ENCODE results near the gene SEL1L2. TPM values are rescaled to one million over a fixed set of nuclear protein-coding genes. Genes with fewer than 3 reads are reported as not detected.
A peak's percentile ranks its signal among the peaks of the same experiment; 100 is the strongest.

Gene SEL1L2
- polyA plus RNA-seq, 3 donors = not detected

DNA sequence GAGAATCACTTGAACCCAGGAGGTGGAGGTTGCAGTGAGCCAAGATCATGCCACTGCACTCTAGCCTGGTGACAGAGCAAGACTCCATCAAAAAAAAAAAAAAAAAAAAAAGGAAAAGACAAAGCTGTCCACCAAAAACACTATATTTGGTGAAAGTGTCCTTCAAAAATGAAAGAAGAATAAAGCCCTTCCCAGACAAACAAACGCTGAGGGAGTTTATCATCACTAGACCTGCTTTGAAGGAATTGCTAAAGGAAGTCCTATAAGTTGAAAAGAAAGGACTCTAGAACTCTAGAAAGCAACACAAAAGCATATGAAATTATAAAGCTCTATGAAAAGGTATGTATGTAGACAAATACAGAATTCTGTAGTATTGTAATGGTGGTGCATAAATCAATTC lies 98.8 kb downstream of the SEL1L2 start:
- Histone ChIP-seq H2AFZ (ENCODE audit: insufficient read depth, low read depth, low read length, poor library complexity, severe bottlenecking) (no peak overlapping the region), H3K9me3 (replicated peaks in 1 of 2; ENCODE audit: control insufficient read depth in 1 of 2, insufficient read depth in 1 of 2, low read length in 2 of 2) (peaks cover 7 to 11% of the 10 kb centered on the region in 2 donors), H3K79me2 (ENCODE audit: insufficient read depth, low read length) (no peaks in the 10 kb centered on the region), H3K36me3 (replicated peaks in 1 of 2; ENCODE audit: control insufficient read depth in 1 of 2, insufficient read depth in 2 of 2, low read length in 2 of 2) (no peaks in the 10 kb centered on the region), H4K20me1 (ENCODE audit: insufficient read depth, low read length) (no peaks in the 10 kb centered on the region), H3K4me2 (replicated peaks; ENCODE audit: extremely low read depth, low read length, poor library complexity, severe bottlenecking) (no peak overlapping the region), H3K27ac (ENCODE audit: low read depth in 1 of 2, low read length in 2 of 2) (no peak overlapping the region), H3K9ac (ENCODE audit: insufficient read depth, low read length, poor library complexity, severe bottlenecking) (no peak overlapping the region), H3K27me3 (ENCODE audit: control insufficient read depth in 2 of 2, insufficient read depth in 2 of 2, low read length in 2 of 2) (no peaks in the 10 kb centered on the region), H3K4me1 (ENCODE audit: control insufficient read depth in 1 of 2, insufficient read depth in 2 of 2, low read length in 2 of 2) (no peaks in the 10 kb centered on the region), H3K4me3 (replicated peaks in 1 of 3; ENCODE audit: low read depth in 2 of 3, low read length in 3 of 3) (no peak overlapping the region)
- no peaks in the 10 kb centered on the region for H3K36me3 Mint-ChIP-seq
- no peaks in the 10 kb centered on the region for H3K4me1 Mint-ChIP-seq
- TF ChIP-seq CTCF (IDR thresholded peaks at IDR 0.05) = no peak
- peaks cover 13 to 36% (median 29%) of the 10 kb centered on the region in 7 donors for H3K9me3 Mint-ChIP-seq
- no peak overlapping the region for H3K4me3 Mint-ChIP-seq
- no CpG with 5 or more reads among the region's 1 CpG for WGBS (ENCODE audit: insufficient coverage)
- DNase-seq = no peak
- H3K27me3 Mint-ChIP-seq (ENCODE audit: low read depth in 3 of 3) = peaks cover 4 to 7% (median 4%) of the 10 kb centered on the region in 3 donors
- intact Hi-C loops (cut with micrococcal nuclease) = no loop called here
- no peak overlapping the region for H3K27ac Mint-ChIP-seq

DNA sequence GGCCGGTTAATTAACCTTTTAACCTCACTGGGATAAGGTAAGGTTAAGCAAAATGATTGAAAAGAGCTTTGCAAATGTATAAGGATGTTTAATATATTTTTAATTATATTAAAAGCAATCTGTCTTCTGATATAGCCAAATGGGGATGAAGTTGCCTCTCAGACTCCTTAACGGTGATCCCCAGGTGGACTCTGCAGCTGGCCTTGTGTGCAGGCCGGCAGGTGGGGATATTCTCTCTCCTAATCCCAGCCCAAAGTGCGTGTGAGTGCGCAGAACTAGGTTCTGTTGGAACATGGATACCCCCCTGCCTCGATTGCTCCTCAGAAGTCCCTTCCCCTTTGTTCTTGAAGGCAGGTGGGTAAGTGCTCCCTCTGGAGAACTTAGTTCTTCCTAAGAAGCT lies 105.6 kb downstream of the SEL1L2 start:
- no peaks in the 10 kb centered on the region for H3K36me3 Mint-ChIP-seq
- H3K9me3 ChIP-seq (replicated peaks in 1 of 2; ENCODE audit: control insufficient read depth in 1 of 2, insufficient read depth in 1 of 2, low read length in 2 of 2) = no peaks in the 10 kb centered on the region
- 72% methylated on average over 2 of the region's 6 CpGs for WGBS (ENCODE audit: insufficient coverage)
- H4K20me1 ChIP-seq (ENCODE audit: insufficient read depth, low read length) = no peaks in the 10 kb centered on the region
- no peak overlapping the region for H3K4me3 Mint-ChIP-seq
- H3K27ac Mint-ChIP-seq = peak overlapping the region in 2 of 7 donors; percentile 2 to 36
- TF ChIP-seq CTCF (IDR thresholded peaks at IDR 0.05) = no peak
- peaks cover 0 to 7% (median 5%) of the 10 kb centered on the region in 7 donors for H3K9me3 Mint-ChIP-seq
- intact Hi-C loops (cut with micrococcal nuclease) = no loop called here
- H3K4me1 Mint-ChIP-seq = peaks cover 9% of the 10 kb centered on the region
- no peaks in the 10 kb centered on the region for H3K79me2 ChIP-seq (ENCODE audit: insufficient read depth, low read length)
- H3K4me3 ChIP-seq (replicated peaks in 1 of 3; ENCODE audit: low read depth in 2 of 3, low read length in 3 of 3) = no peak overlapping the region
- H3K27me3 ChIP-seq (ENCODE audit: control insufficient read depth in 2 of 2, insufficient read depth in 2 of 2, low read length in 2 of 2) = no peaks in the 10 kb centered on the region
- no peak overlapping the region for H3K27ac ChIP-seq (ENCODE audit: low read depth in 1 of 2, low read length in 2 of 2)
- H3K9ac ChIP-seq (ENCODE audit: insufficient read depth, low read length, poor library complexity, severe bottlenecking) = no peak overlapping the region
- H2AFZ ChIP-seq (ENCODE audit: insufficient read depth, low read depth, low read length, poor library complexity, severe bottlenecking) = no peak overlapping the region
- peaks cover 3 to 12% (median 9%) of the 10 kb centered on the region in 3 donors for H3K27me3 Mint-ChIP-seq (ENCODE audit: low read depth in 3 of 3)
- no peak overlapping the region for H3K4me2 ChIP-seq (replicated peaks; ENCODE audit: extremely low read depth, low read length, poor library complexity, severe bottlenecking)
- H3K36me3 ChIP-seq (replicated peaks in 1 of 2; ENCODE audit: control insufficient read depth in 1 of 2, insufficient read depth in 2 of 2, low read length in 2 of 2) = no peaks in the 10 kb centered on the region
- H3K4me1 ChIP-seq (ENCODE audit: control insufficient read depth in 1 of 2, insufficient read depth in 2 of 2, low read length in 2 of 2) = peaks cover 0 to 4% of the 10 kb centered on the region in 2 donors
- DNase-seq = no peak
